Left ventricle myocardium inferior (tissue), 1 donor: ENCODE data around the gene CYP3A7. TPM values are rescaled to one million over a fixed set of nuclear protein-coding genes. Genes with fewer than 3 reads are reported as not detected.

ENCODE experiments used
- DNase-seq: peaks from one replicate; pipeline ENCODE4 v3.0.0-alpha.2; 2020
- H3K27ac ChIP-seq: fragments of 200-600 bp; replicated peaks from 2 replicates; pipeline ENCODE4 v1.8.0; 2021
- H3K27me3 ChIP-seq: fragments of 200-600 bp; 2 replicates; pipeline ENCODE4 v1.8.0; 2021; ENCODE audit warnings: low read depth
- H3K36me3 ChIP-seq: fragments of 200-600 bp; 2 replicates; pipeline ENCODE4 v1.8.0; 2021
- H3K4me1 ChIP-seq: fragments of 200-600 bp; 2 replicates; pipeline ENCODE4 v1.8.0; 2021
- H3K4me3 ChIP-seq: fragments of 200-600 bp; 2 replicates; pipeline ENCODE4 v1.8.0; 2021; ENCODE audit warnings: mild to moderate bottlenecking, moderate library complexity
- H3K9me3 ChIP-seq: fragments of 200-600 bp; replicated peaks from 2 replicates; pipeline ENCODE4 v1.8.0; 2021
- intact Hi-C: fragments of 100-400 bp; cut with micrococcal nuclease; formaldehyde crosslinking; loops from one replicate; pipeline ENCODE4 v1.11.0; 2022
- total RNA-seq: library from RNA; stranded (reverse); fragmentation: NEBNext Ultra II Directional; extraction: Animal tissue kit (Norgen Biotek cat#: 25700); gene quantifications from one replicate; pipeline ENCODE4 v1.2.1, GENCODE V29; 2021
- TF ChIP-seq, protein P1 (sequence below): fragments of 200-600 bp; IDR thresholded peaks from 2 replicates; pipeline ENCODE4 v1.8.0; 2021; ENCODE audit warnings: antibody characterized with exemption, mild to moderate bottlenecking, borderline replicate concordance
- donor health status: DM: no; HTN: yes; CAD: no; lungs with severe emphysema.

Gene CYP3A7
- total RNA-seq, 1 donor from 2014 or later, result not detected

- H3K27me3 ChIP-seq, result no peaks in the 10 kb centered on the region
- no peak overlapping the region for H3K27ac ChIP-seq
- no peaks in the 10 kb centered on the region for H3K4me1 ChIP-seq
- no peak overlapping the region for H3K4me3 ChIP-seq
- H3K36me3 ChIP-seq, result no peaks in the 10 kb centered on the region
- no peaks in the 10 kb centered on the region for H3K9me3 ChIP-seq
- no peak for DNase-seq
- TF ChIP-seq, protein P1, sequence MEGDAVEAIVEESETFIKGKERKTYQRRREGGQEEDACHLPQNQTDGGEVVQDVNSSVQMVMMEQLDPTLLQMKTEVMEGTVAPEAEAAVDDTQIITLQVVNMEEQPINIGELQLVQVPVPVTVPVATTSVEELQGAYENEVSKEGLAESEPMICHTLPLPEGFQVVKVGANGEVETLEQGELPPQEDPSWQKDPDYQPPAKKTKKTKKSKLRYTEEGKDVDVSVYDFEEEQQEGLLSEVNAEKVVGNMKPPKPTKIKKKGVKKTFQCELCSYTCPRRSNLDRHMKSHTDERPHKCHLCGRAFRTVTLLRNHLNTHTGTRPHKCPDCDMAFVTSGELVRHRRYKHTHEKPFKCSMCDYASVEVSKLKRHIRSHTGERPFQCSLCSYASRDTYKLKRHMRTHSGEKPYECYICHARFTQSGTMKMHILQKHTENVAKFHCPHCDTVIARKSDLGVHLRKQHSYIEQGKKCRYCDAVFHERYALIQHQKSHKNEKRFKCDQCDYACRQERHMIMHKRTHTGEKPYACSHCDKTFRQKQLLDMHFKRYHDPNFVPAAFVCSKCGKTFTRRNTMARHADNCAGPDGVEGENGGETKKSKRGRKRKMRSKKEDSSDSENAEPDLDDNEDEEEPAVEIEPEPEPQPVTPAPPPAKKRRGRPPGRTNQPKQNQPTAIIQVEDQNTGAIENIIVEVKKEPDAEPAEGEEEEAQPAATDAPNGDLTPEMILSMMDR, result no peak
- intact Hi-C loops, result no loop called here
These were observed 62.4 kb downstream of the CYP3A7 start for GRCh38 chr7:99672573-99672972.

DNA sequence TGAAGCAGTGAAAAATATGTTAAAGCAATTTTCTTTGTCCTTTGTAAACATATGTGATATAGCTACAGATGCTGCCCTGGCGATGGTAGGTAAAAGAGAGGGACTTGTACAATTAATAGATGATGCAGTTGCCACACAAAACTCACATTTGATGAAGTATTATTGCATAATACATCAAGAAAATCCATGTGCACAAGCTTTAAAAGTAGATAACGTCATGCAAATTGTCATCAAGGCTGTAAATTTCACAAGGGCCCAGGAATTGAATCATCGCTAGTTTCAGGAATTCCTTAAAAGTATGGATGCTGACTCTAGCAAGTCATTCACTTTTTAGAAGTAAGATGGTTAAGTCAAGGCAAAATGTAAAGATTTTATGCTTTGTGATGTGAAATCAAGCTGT is 65.2 kb downstream of the CYP3A7 start:
- DNase-seq, result no peak
- intact Hi-C loops, result no loop called here
- TF ChIP-seq, protein P1, result no peak
- Histone ChIP-seq H3K27me3 (no peaks in the 10 kb centered on the region), H3K27ac (no peak overlapping the region), H3K4me1 (no peaks in the 10 kb centered on the region), H3K36me3 (no peaks in the 10 kb centered on the region), H3K4me3 (no peak overlapping the region), H3K9me3 (no peaks in the 10 kb centered on the region)

DNA sequence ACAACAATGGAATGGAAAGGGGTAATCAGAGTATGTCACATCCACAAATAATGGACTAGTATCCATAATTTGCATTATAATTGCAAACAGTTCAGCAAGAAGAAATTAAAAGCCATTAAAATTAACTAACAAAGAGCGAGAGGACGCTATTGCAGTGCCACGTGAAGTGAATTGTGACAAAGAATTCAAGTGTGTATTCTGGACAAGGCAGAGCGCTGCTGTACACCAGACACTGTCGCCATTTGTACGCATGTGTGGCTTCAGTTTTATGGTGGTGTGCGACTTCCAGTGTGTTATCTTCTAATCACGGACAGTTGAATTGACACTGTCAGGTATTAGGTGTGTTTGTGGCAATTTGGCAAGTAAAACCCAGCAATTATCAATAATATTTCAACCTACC is 66.5 kb downstream of the CYP3A7 start:
- intact Hi-C loops, result no loop called here
- TF ChIP-seq, protein P1, result no peak
- no peak overlapping the region for H3K27ac ChIP-seq

GRCh38 chr7:99667179-99667578 is 67.8 kb downstream of the CYP3A7 start:
- Histone ChIP-seq H3K27me3 (no peaks in the 10 kb centered on the region), H3K4me1 (no peaks in the 10 kb centered on the region), H3K4me3 (no peak overlapping the region), H3K27ac (no peak overlapping the region), H3K36me3 (peaks cover 11% of the 10 kb centered on the region), H3K9me3 (no peaks in the 10 kb centered on the region)
- DNase-seq, result no peak
- TF ChIP-seq, protein P1, result no peak
- intact Hi-C loops, result no loop called here

More for the DNA sequence above, 66.5 kb downstream of the CYP3A7 start:
- no peaks in the 10 kb centered on the region for H3K4me1 ChIP-seq
- H3K27me3 ChIP-seq, result no peaks in the 10 kb centered on the region
- H3K36me3 ChIP-seq, result peaks cover 4% of the 10 kb centered on the region
- H3K4me3 ChIP-seq, result no peak overlapping the region
- no peak for DNase-seq
- H3K9me3 ChIP-seq, result no peaks in the 10 kb centered on the region

DNA sequence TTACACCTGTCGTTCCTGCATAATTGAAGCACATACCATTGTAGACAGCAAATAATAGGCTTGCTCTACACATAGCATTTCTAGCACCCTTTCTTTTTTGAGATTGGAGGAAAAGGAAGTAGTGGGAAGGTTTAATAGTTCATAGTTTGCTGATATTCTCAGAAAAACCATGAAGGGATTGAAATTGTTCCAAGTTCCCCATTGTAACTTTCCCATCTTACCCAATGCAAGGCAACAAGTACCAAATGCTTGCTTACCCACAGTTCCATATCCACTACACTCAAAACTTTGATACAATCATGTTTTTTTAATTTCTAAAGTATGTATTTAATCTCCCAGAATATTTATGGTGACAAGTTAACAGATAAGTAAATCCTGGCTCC is 69.0 kb downstream of the CYP3A7 start:
- DNase-seq, result no peak
- H3K27ac ChIP-seq, result no peak overlapping the region
- no peak overlapping the region for H3K4me3 ChIP-seq
- H3K27me3 ChIP-seq, result no peaks in the 10 kb centered on the region
- peaks cover 15% of the 10 kb centered on the region for H3K36me3 ChIP-seq
- TF ChIP-seq, protein P1, result no peak
- intact Hi-C loops, result no loop called here
- no peaks in the 10 kb centered on the region for H3K9me3 ChIP-seq
- H3K4me1 ChIP-seq, result no peaks in the 10 kb centered on the region
